GM21717 (cell line): ENCODE measurements around the gene PPP4R1.

Experiments used
- ATAC-seq: cut with Tn5 transposase; IDR thresholded peaks from one replicate; pipeline ENCODE4 v1.9.1; 2021; ENCODE audit warnings: mild to moderate bottlenecking, moderate library complexity; ENCODE audit not compliant: unreplicated experiment

Gene PPP4R1

GRCh38 chr18:9552616-9553015, 61.7 kb downstream of the PPP4R1 start:
- ATAC-seq, result no peak

GRCh38 chr18:9552191-9552590, 62.2 kb downstream of the PPP4R1 start:
- ATAC-seq, result no peak

GRCh38 chr18:9550429-9550828, 63.9 kb downstream of the PPP4R1 start:
- ATAC-seq, result no peak

- no peak for ATAC-seq
Observed at GRCh38 chr18:9549405-9549804, 65.0 kb downstream of the PPP4R1 start.

- no peak for ATAC-seq
Observed at GRCh38 chr18:9547782-9548181, 66.6 kb downstream of the PPP4R1 start.

GRCh38 chr18:9546468-9546867, 67.9 kb downstream of the PPP4R1 start:
- no peak for ATAC-seq

GRCh38 chr18:9545029-9545428, 69.3 kb downstream of the PPP4R1 start:
- ATAC-seq, result no peak

- ATAC-seq, result no peak
Observed at GRCh38 chr18:9542924-9543323, 71.4 kb downstream of the PPP4R1 start.

GRCh38 chr18:9539938-9540337, 74.4 kb downstream of the PPP4R1 start:
- no peak for ATAC-seq

GRCh38 chr18:9539283-9539682, 75.1 kb downstream of the PPP4R1 start:
- ATAC-seq, result no peak

- no peak for ATAC-seq
Observed at GRCh38 chr18:9537677-9538076, 76.7 kb downstream of the PPP4R1 start.

- no peak for ATAC-seq
Observed at GRCh38 chr18:9536354-9537152, 77.8 kb downstream of the PPP4R1 start.

- no peak for ATAC-seq
Observed at GRCh38 chr18:9535430-9535991, 78.8 kb downstream of the PPP4R1 start.

- ATAC-seq, result no peak
Observed at GRCh38 chr18:9534844-9535243, 79.5 kb downstream of the PPP4R1 start.

- ATAC-seq, result no peak
Observed at GRCh38 chr18:9531791-9532410, 82.5 kb downstream of the PPP4R1 start.

- no peak for ATAC-seq
Observed at GRCh38 chr18:9530226-9531009, 83.9 kb downstream of the PPP4R1 start.

GRCh38 chr18:9526458-9526857, 87.9 kb downstream of the PPP4R1 start:
- ATAC-seq, result no peak

- no peak for ATAC-seq
Observed at GRCh38 chr18:9522952-9523351, 91.4 kb downstream of the PPP4R1 start.

- no peak for ATAC-seq
Observed at GRCh38 chr18:9521770-9522169, 92.6 kb downstream of the PPP4R1 start.

- no peak for ATAC-seq
Observed at GRCh38 chr18:9520666-9521065, 93.7 kb downstream of the PPP4R1 start.

- no peak for ATAC-seq
Observed at GRCh38 chr18:9519399-9519798, 95.0 kb downstream of the PPP4R1 start.
